ENCODE measurements around the gene SLC2A9. TPM values are rescaled to one million over a fixed set of nuclear protein-coding genes. Genes with fewer than 3 reads are reported as not detected.

SLC2A9 gene
- total RNA-seq, 2 donors from 2014 or later, result 9.8 to 15.3 TPM

DNA sequence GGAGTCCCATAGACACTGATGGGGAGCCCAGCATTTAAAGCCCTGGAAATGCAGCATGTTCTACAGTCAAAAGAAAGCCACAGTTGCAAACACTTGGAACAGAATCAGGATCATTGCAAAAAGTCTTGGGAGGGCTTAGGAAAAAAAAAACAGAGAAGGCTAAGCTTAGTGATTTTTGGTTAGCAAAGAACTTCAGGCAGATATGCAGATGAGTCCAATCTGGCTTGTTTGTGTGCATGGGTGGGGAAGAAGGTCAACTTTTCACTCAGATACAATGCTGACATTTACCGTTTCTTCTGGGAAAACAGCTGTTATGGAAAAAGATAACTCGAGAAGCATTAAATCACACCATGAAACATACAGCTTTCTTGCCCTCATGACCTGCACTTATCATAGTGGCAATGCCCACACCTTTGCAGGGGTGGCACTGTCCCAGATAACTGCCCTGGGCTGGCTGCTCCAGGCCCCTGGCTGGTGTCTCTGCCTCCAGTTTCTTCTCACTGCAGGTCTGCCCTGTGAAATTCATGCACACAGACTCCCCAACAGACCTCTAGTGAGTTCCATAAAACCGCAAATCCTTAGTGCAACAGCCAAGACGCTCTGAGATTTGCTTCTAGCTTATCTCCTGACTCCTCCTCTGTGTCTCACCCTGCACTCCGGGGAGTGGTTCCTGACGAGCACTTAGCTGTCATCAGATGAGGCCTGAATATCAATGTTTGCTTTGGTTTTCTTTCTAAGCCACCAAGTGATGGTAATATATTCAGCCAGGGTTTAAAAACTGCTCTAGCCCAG, 140.7 kb downstream of the SLC2A9 start:
- Histone ChIP-seq H3K36me3 (no peaks in the 10 kb centered on the region), H3K27ac (no peak overlapping the region), H3K27me3 (replicated peaks; ENCODE audit: insufficient read depth) (no peaks in the 10 kb centered on the region), H3K9me3 (no peaks in the 10 kb centered on the region), H3K4me1 (replicated peaks) (no peaks in the 10 kb centered on the region), H3K4me3 (no peak overlapping the region)
- TF ChIP-seq POLR2AphosphoS5 (IDR thresholded peaks at IDR 0.05) (no peak), POLR2A (IDR thresholded peaks at IDR 0.05) (no peak)
- TF ChIP-seq, protein P1, sequence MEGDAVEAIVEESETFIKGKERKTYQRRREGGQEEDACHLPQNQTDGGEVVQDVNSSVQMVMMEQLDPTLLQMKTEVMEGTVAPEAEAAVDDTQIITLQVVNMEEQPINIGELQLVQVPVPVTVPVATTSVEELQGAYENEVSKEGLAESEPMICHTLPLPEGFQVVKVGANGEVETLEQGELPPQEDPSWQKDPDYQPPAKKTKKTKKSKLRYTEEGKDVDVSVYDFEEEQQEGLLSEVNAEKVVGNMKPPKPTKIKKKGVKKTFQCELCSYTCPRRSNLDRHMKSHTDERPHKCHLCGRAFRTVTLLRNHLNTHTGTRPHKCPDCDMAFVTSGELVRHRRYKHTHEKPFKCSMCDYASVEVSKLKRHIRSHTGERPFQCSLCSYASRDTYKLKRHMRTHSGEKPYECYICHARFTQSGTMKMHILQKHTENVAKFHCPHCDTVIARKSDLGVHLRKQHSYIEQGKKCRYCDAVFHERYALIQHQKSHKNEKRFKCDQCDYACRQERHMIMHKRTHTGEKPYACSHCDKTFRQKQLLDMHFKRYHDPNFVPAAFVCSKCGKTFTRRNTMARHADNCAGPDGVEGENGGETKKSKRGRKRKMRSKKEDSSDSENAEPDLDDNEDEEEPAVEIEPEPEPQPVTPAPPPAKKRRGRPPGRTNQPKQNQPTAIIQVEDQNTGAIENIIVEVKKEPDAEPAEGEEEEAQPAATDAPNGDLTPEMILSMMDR (IDR thresholded peaks at IDR 0.05), result no peak
- no peak for DNase-seq (ENCODE audit: low spot score)
- intact Hi-C loops (cut with DNase I), result no loop called here
- WGBS, result 33% methylated on average over 6 of the region's 6 CpGs

DNA sequence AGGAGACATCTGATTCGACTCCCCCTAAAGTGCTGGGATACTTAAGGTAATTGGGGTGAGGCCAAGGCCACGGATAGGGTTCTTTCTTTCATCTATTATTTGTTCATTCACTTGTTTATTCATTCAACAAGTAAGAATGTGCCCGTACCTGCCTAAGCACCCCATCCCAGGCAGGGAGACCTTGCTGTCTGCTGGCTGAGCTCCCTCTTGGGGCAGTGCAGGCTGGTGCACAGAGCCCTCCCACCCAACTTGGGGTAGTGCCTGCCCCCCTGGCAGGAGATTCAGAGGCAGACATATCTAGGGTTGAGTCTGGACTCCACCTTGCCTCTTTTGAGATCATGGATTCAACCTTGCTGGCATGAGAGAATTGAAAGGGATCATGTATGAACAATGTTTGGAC, 144.2 kb downstream of the SLC2A9 start:
- Histone ChIP-seq H3K4me1 (replicated peaks) (no peaks in the 10 kb centered on the region), H3K4me3 (no peak overlapping the region), H3K27ac (no peak overlapping the region), H3K36me3 (no peaks in the 10 kb centered on the region), H3K9me3 (no peaks in the 10 kb centered on the region), H3K27me3 (replicated peaks; ENCODE audit: insufficient read depth) (no peaks in the 10 kb centered on the region)
- intact Hi-C loops (cut with DNase I), result no loop called here
- TF ChIP-seq POLR2AphosphoS5 (IDR thresholded peaks at IDR 0.05) (no peak), POLR2A (IDR thresholded peaks at IDR 0.05) (no peak)
- TF ChIP-seq, protein P1 (IDR thresholded peaks at IDR 0.05), result no peak
- 56% methylated on average over 3 of the region's 3 CpGs for WGBS
- DNase-seq (ENCODE audit: low spot score), result no peak

DNA sequence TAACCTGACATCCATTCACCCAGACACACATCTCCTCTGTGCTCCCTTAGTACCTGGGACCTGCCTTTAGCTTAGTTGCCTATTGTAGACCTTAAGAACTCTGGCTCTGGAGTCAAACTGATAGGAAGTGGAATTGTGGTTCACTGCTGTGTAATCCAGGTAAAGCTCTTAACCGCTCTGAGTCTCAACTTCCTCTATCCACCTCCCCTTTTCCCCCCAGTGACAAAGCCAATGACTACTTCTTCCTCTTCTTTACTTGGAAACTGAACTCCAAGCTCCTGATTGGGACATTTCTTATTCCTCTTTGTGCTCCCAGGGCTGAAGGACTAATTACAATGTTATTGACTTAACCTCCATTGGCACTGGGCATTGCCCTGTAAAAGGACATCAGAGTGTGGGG, 145.8 kb downstream of the SLC2A9 start:
- no peaks in the 10 kb centered on the region for H3K27me3 ChIP-seq (replicated peaks; ENCODE audit: insufficient read depth)
- intact Hi-C loops (cut with DNase I), result no loop called here
- no peak overlapping the region for H3K27ac ChIP-seq
- H3K9me3 ChIP-seq, result no peaks in the 10 kb centered on the region
- no peak overlapping the region for H3K4me3 ChIP-seq
- DNase-seq (ENCODE audit: low spot score), result no peak
- 88% methylated on average over 1 of the region's 1 CpG for WGBS
- TF ChIP-seq POLR2AphosphoS5 (IDR thresholded peaks at IDR 0.05) (no peak), POLR2A (IDR thresholded peaks at IDR 0.05) (no peak)
- TF ChIP-seq, protein P1 (IDR thresholded peaks at IDR 0.05), result no peak
- H3K36me3 ChIP-seq, result no peaks in the 10 kb centered on the region
- no peaks in the 10 kb centered on the region for H3K4me1 ChIP-seq (replicated peaks)

DNA sequence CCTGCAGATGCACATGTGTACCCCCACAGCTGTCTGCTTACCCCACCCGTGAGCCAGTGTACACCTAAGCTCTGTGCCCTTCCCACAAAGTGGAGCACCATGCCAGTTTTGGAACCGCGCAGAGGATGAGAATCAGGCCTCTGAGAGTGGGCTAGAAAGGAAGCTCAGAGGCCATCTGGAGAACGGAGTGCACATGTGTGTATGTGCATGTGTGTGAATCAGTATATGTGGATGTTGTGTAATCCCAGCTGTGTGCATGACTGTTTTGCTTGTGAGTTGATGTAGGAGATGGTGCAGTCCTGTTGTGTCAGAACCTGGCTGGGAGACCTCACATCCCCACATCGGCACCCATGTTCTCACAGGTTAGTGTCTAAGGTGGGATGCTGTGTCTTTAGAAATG, 146.9 kb downstream of the SLC2A9 start:
- Histone ChIP-seq H3K4me1 (replicated peaks) (no peaks in the 10 kb centered on the region), H3K36me3 (no peaks in the 10 kb centered on the region), H3K27me3 (replicated peaks; ENCODE audit: insufficient read depth) (no peaks in the 10 kb centered on the region), H3K4me3 (no peak overlapping the region), H3K27ac (no peak overlapping the region), H3K9me3 (no peaks in the 10 kb centered on the region)
- WGBS, result 93% methylated on average over 5 of the region's 5 CpGs
- no peak for DNase-seq (ENCODE audit: low spot score)
- TF ChIP-seq POLR2A (IDR thresholded peaks at IDR 0.05) (no peak), POLR2AphosphoS5 (IDR thresholded peaks at IDR 0.05) (no peak)
- TF ChIP-seq, protein P1 (IDR thresholded peaks at IDR 0.05), result no peak
- intact Hi-C loops (cut with DNase I), result no loop called here

DNA sequence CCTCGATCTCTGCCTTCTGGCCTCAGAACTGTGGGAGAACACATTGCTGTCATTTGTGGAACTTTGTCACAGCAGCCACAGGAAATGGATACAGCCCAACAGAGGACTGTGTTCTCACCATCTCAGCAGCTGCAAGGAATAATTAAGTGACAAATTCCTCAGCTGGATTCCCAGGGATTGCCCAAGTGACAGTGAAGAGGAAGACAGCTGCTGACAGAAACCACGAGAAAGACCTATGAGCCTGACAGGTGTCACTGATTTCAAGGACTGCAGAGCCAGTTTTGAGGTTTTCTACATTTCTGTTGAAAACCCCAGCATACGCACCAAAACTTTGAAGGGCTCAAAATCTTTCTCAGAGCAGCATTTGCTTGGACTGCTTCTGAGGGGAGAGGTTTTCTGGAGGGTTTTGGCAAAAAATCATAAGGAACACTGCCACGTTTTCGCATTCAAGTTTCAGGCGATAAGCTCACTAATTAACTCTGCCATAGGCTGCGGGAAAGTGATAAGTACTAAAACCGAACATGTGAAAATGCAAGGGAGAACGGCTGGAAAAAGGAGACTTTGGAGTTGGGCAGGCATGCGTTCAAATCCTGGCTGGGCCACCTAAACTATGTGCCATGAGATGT, 151.0 kb downstream of the SLC2A9 start:
- no peak for TF ChIP-seq POLR2A (IDR thresholded peaks at IDR 0.05)
- TF ChIP-seq, protein P1 (IDR thresholded peaks at IDR 0.05), result no peak
- TF ChIP-seq POLR2AphosphoS5 (IDR thresholded peaks at IDR 0.05), result no peak
- Histone ChIP-seq H3K36me3 (no peaks in the 10 kb centered on the region), H3K4me1 (replicated peaks) (no peaks in the 10 kb centered on the region), H3K9me3 (no peaks in the 10 kb centered on the region), H3K27me3 (replicated peaks; ENCODE audit: insufficient read depth) (no peaks in the 10 kb centered on the region), H3K4me3 (no peak overlapping the region), H3K27ac (no peak overlapping the region)
- 91% methylated on average over 10 of the region's 10 CpGs for WGBS
- intact Hi-C loops (cut with DNase I), result no loop called here
- no peak for DNase-seq (ENCODE audit: low spot score)
